Natural killer cell (primary cell): ENCODE data around the gene ITPR1. TPM values are rescaled to one million over a fixed set of nuclear protein-coding genes. Genes with fewer than 3 reads are reported as not detected.
A peak's percentile ranks its signal among the peaks of the same experiment; 100 is the strongest.

Source experiments
- ATAC-seq, 3 donors: fragments of 150-1000 bp in 2 of 3; fragments of 200-7000 bp in 1 of 3; cut with Tn5 transposase; 1 replicate in 1 of 3; 2 replicates in 2 of 3; pipeline ENCODE4 v1.10.0; 2021; ENCODE audit warnings: mild to moderate bottlenecking in 2 of 3, moderate library complexity in 2 of 3
- DNase-seq, 2 donors: peaks; one replicate each; pipeline versions ENCODE4 v3.0.0 to v3.0.0-alpha.2; 2013 to 2021; ENCODE audit warnings: mixed read lengths in 1 of 2
- H3K27ac ChIP-seq: one replicate; pipeline ENCODE4 v1.5.1; 2013; ENCODE audit warnings: mild to moderate bottlenecking, low read length
- H3K27me3 ChIP-seq: one replicate; pipeline ENCODE4 v1.6.1; 2013; ENCODE audit warnings: low read length; ENCODE audit not compliant: control insufficient read depth, insufficient read depth
- H3K36me3 ChIP-seq: one replicate; pipeline ENCODE4 v1.6.1; 2013; ENCODE audit warnings: low read length; ENCODE audit not compliant: control insufficient read depth, insufficient read depth
- H3K4me1 ChIP-seq: one replicate; pipeline ENCODE4 v1.6.1; 2013; ENCODE audit warnings: low read length; ENCODE audit not compliant: control insufficient read depth, insufficient read depth
- H3K4me3 ChIP-seq: one replicate; pipeline ENCODE4 v1.5.1; 2013; ENCODE audit warnings: low read length
- H3K9me3 ChIP-seq: one replicate; pipeline ENCODE4 v1.6.1; 2013; ENCODE audit warnings: low read length; ENCODE audit not compliant: control insufficient read depth, insufficient read depth
- H3K27ac Mint-ChIP-seq, 2 donors: one replicate each; pipeline ENCODE4 v1.8.0; 2022; ENCODE audit warnings: mild to moderate bottlenecking in 2 of 2, mixed read lengths in 2 of 2, moderate library complexity in 1 of 2
- H3K27me3 Mint-ChIP-seq, 2 donors: one replicate each; pipeline ENCODE4 v1.8.0; 2022; ENCODE audit warnings: low read depth in 2 of 2, mixed read lengths in 2 of 2
- H3K36me3 Mint-ChIP-seq: one replicate; pipeline ENCODE4 v1.8.0; 2022; ENCODE audit warnings: mixed read lengths
- H3K4me1 Mint-ChIP-seq, 2 donors: one replicate each; pipeline ENCODE4 v1.8.0; 2022; ENCODE audit warnings: mixed read lengths in 2 of 2
- H3K4me3 Mint-ChIP-seq: one replicate; pipeline ENCODE4 v1.8.0; 2022; ENCODE audit warnings: mild to moderate bottlenecking, moderate library complexity, mixed read lengths
- H3K9me3 Mint-ChIP-seq, 2 donors: one replicate each; pipeline ENCODE4 v1.8.0; 2022; ENCODE audit warnings: mixed read lengths in 2 of 2
- WGBS: methylation state at CpG from one replicate; pipeline ENCODE4 v1.1.7; 2013; ENCODE audit warnings: missing lambda C conversion rate; ENCODE audit not compliant: insufficient coverage; 5-methylcytosine and 5-hydroxymethylcytosine counted together
- intact Hi-C: fragments of 100-400 bp; cut with micrococcal nuclease; formaldehyde crosslinking; loops from one replicate; pipeline ENCODE4 v1.14.2; 2022
- total RNA-seq, 4 donors: library from RNA; stranded (reverse); fragments of 120-200 nt in 1 of 4; gene quantifications; one replicate each; pipeline versions ENCODE4 v1.2.3 to v1.2.4, GENCODE V29; 2013 to 2022
- TF ChIP-seq, protein P1 (sequence below): fragments of 200-600 bp; IDR thresholded peaks from one replicate; pipeline ENCODE4 v1.8.0; 2022; ENCODE audit warnings: antibody characterized with exemption

The ITPR1 gene
- total RNA-seq, 3 donors from 2014 or later (not counting 1 experiment from before 2014, with no cell fraction given): 86.7 to 123 (median 94.8) TPM

DNA sequence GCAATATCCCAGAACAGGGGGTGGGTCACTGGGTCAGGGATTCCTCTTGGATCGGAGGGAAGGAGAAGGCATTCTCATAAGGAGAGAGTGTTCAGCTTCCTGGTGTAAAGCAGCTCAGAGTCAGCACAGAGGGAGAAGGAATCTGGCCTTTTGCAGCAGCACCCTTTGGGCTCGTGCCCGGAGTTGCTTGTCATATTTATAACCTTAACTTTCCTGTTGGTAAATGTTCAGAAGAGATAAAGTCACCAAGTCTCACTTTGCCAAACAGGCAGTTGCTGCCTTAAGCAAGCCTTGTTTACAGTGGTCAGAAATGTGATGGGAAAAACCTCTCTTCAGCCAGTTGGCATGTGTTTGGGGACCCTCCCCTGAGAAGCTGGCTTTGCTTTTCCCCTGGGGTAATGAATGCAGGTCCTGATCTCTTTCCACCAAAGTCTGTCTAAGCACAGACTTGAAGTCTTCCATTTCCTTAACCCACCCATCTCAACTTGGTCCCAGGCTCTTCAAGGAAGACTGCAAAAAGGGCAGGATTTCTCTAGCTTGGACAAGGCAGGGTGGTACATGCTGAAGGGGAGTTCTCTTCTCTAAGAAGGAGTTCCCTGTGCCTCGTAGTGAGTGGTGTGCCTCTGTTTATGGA is 279.1 kb downstream of the ITPR1 start:
- intact Hi-C loops: no loop called here
- Mint-ChIP-seq H3K4me3 (no peak overlapping the region), H3K36me3 (peaks cover 9% of the 10 kb centered on the region), H3K9me3 (no peaks in the 10 kb centered on the region), H3K27ac (peak overlapping the region; percentile 40 to 45), H3K27me3 (no peaks in the 10 kb centered on the region), H3K4me1 (peaks cover 16 to 23% of the 10 kb centered on the region in 2 donors)
- Histone ChIP-seq H3K4me3 (no peak overlapping the region), H3K27me3 (no peaks in the 10 kb centered on the region), H3K36me3 (peaks cover 11% of the 10 kb centered on the region), H3K4me1 (peaks cover 4% of the 10 kb centered on the region), H3K27ac (no peak overlapping the region), H3K9me3 (no peaks in the 10 kb centered on the region)
- ATAC-seq (no peak), DNase-seq (no peak)
- WGBS: 79% methylated on average over 4 of the region's 4 CpGs
- TF ChIP-seq, protein P1, sequence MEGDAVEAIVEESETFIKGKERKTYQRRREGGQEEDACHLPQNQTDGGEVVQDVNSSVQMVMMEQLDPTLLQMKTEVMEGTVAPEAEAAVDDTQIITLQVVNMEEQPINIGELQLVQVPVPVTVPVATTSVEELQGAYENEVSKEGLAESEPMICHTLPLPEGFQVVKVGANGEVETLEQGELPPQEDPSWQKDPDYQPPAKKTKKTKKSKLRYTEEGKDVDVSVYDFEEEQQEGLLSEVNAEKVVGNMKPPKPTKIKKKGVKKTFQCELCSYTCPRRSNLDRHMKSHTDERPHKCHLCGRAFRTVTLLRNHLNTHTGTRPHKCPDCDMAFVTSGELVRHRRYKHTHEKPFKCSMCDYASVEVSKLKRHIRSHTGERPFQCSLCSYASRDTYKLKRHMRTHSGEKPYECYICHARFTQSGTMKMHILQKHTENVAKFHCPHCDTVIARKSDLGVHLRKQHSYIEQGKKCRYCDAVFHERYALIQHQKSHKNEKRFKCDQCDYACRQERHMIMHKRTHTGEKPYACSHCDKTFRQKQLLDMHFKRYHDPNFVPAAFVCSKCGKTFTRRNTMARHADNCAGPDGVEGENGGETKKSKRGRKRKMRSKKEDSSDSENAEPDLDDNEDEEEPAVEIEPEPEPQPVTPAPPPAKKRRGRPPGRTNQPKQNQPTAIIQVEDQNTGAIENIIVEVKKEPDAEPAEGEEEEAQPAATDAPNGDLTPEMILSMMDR: no peak

DNA sequence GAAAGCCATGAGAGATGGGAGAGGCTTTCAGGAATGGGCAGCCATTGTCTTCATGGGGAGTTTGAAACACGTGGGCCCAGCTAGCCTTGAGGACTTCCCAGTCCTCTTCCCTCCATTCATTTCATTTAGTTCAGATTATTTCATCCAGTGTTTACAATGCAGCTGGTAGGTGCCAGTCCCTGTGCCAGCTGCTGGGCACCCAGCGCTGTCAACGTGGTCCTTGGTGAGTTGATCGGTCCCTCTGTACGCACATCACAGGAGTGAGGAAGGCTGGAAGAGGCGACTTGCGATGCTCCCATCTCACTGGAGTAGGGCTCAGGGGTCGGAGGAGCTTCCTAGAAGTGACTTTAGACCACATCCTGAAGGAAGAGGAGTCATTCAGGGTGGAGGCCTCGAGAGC is 279.7 kb downstream of the ITPR1 start:
- Mint-ChIP-seq H3K27ac (peak overlapping the region; percentile 40 to 45), H3K9me3 (no peaks in the 10 kb centered on the region), H3K27me3 (no peaks in the 10 kb centered on the region), H3K4me1 (peaks cover 16 to 23% of the 10 kb centered on the region in 2 donors), H3K36me3 (peaks cover 9% of the 10 kb centered on the region), H3K4me3 (no peak overlapping the region)
- Histone ChIP-seq H3K27ac (no peak overlapping the region), H3K4me3 (no peak overlapping the region), H3K27me3 (no peaks in the 10 kb centered on the region), H3K36me3 (peaks cover 11% of the 10 kb centered on the region), H3K4me1 (peaks cover 4% of the 10 kb centered on the region), H3K9me3 (no peaks in the 10 kb centered on the region)
- ATAC-seq: no peak
- 89% methylated on average over 9 of the region's 9 CpGs for WGBS
- TF ChIP-seq, protein P1: no peak
- intact Hi-C loops: no loop called here
- DNase-seq: no peak

DNA sequence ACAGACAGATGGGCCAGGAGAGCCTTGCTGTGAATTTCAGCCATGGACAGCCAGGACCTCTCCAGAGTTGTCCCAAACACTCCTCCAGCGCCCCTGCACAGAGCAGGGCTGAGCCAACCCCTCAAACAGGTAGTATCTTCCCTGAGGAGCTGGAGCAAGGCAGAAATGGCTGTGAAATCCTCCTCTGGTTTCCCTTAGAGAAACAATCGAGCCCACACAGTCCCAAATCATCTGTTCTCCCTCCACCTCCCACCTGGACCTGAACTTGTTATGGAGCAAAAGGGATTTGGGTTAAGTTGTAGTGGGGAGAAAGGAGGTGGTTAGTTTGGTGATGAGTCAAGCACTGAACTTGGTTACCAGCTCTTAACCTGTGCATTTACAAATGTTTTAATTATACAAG is 280.4 kb downstream of the ITPR1 start:
- TF ChIP-seq, protein P1: no peak
- H3K27me3 Mint-ChIP-seq: no peaks in the 10 kb centered on the region
- no peaks in the 10 kb centered on the region for H3K27me3 ChIP-seq
- peaks cover 1% of the 10 kb centered on the region for H3K4me1 ChIP-seq
- no peaks in the 10 kb centered on the region for H3K9me3 ChIP-seq
- no peak overlapping the region for H3K27ac ChIP-seq
- peaks cover 18 to 26% of the 10 kb centered on the region in 2 donors for H3K4me1 Mint-ChIP-seq
- peaks cover 9% of the 10 kb centered on the region for H3K36me3 Mint-ChIP-seq
- H3K27ac Mint-ChIP-seq: peak overlapping the region in 1 of 2 donors; percentile 40
- DNase-seq (no peak), ATAC-seq (no peak)
- peaks cover 7% of the 10 kb centered on the region for H3K36me3 ChIP-seq
- no peak overlapping the region for H3K4me3 ChIP-seq
- WGBS: 89% methylated on average over 2 of the region's 2 CpGs
- intact Hi-C loops: no loop called here
- no peak overlapping the region for H3K4me3 Mint-ChIP-seq
- no peaks in the 10 kb centered on the region for H3K9me3 Mint-ChIP-seq

DNA sequence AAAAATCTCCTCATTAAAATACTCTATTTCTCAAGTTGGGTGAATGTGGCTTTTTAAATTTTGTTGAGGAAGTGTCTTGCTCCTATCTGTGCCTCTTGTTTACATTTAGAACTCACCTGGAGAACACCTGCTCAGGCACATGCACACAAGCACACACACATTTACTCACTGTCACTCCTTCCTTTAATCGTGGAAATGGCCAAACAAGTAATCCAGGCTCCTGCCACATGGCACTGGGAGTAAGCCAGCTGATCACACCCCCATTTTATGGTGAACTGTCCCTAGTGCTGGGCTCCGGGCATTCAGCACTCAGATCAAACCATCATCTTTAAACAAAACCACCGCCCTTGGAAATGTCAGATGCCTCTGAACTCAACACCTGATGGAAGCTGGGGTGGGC is 281.4 kb downstream of the ITPR1 start:
- H3K27ac Mint-ChIP-seq: no peak overlapping the region
- no peaks in the 10 kb centered on the region for H3K27me3 Mint-ChIP-seq
- Histone ChIP-seq H3K4me3 (no peak overlapping the region), H3K9me3 (no peaks in the 10 kb centered on the region), H3K27ac (no peak overlapping the region), H3K4me1 (no peaks in the 10 kb centered on the region), H3K36me3 (peaks cover 7% of the 10 kb centered on the region), H3K27me3 (no peaks in the 10 kb centered on the region)
- intact Hi-C loops: no loop called here
- H3K4me3 Mint-ChIP-seq: no peak overlapping the region
- TF ChIP-seq, protein P1: no peak
- WGBS: 87% methylated on average over 2 of the region's 3 CpGs
- H3K9me3 Mint-ChIP-seq: no peaks in the 10 kb centered on the region
- peaks cover 22 to 35% of the 10 kb centered on the region in 2 donors for H3K4me1 Mint-ChIP-seq
- ATAC-seq (no peak), DNase-seq (no peak)
- H3K36me3 Mint-ChIP-seq: peaks cover 9% of the 10 kb centered on the region
